IMR-90 (cell line): ENCODE results near the gene TCFL5. TPM values are rescaled to one million over a fixed set of nuclear protein-coding genes. Genes with fewer than 3 reads are reported as not detected.

Experiments
- ATAC-seq: fragments of 200-7000 bp; cut with Tn5 transposase; 2 replicates; pipeline ENCODE4 v1.9.1; 2020; ENCODE audit warnings: low read depth, mild to moderate bottlenecking, moderate library complexity
- BruUV-seq: library from RNA; stranded (reverse); fragments of 400-500 nt; replicated peaks from 2 replicates; lab custom pipeline; 2021; lab: Mats Ljungman, UMichigan
- CTCF ChIA-PET: fragments of 300-600 bp; formaldehyde crosslinking; extraction: SDS; loops from one replicate; lab custom pipeline; 2021; ENCODE audit warnings: antibody characterized with exemption; lab: Yijun Ruan, JAX
- POLR2A ChIA-PET: fragments of 300-600 bp; sonication (Branson Sonifier 250); formaldehyde crosslinking; loops from one replicate; lab custom pipeline; 2022; ENCODE audit warnings: antibody characterized with exemption; ENCODE audit not compliant: unreplicated experiment; lab: Charles Lee
- DNase-seq: peaks from one replicate; pipeline ENCODE4 v3.0.0; 2013
- H2AFZ ChIP-seq: replicated peaks from 2 replicates; pipeline ENCODE3; 2013; ENCODE audit warnings: low read length, mild to moderate bottlenecking; ENCODE audit not compliant: poor library complexity
- H2AK5ac ChIP-seq: 2 replicates; pipeline ENCODE4 v1.6.1; 2013; ENCODE audit warnings: low read depth, low read length, inconsistent platforms
- H2AK9ac ChIP-seq: replicated peaks from 2 replicates; pipeline ENCODE3; 2013; ENCODE audit warnings: mild to moderate bottlenecking, low read depth, low read length, moderate library complexity; ENCODE audit not compliant: poor library complexity
- H2BK120ac ChIP-seq: 2 replicates; pipeline ENCODE4 v1.6.1; 2013; ENCODE audit warnings: low read depth, low read length, inconsistent platforms
- H2BK15ac ChIP-seq: 3 replicates; pipeline ENCODE4 v1.6.1; 2013; ENCODE audit warnings: low read depth, low read length, inconsistent platforms
- H2BK20ac ChIP-seq: 2 replicates; pipeline ENCODE4 v1.6.1; 2013; ENCODE audit warnings: low read depth, mild to moderate bottlenecking, inconsistent platforms, low read length, moderate library complexity
- H2BK5ac ChIP-seq: 2 replicates; pipeline ENCODE4 v1.6.1; 2013; ENCODE audit warnings: mild to moderate bottlenecking, low read depth, low read length, inconsistent platforms; ENCODE audit not compliant: poor library complexity, severe bottlenecking
- H3K14ac ChIP-seq: replicated peaks from 2 replicates; pipeline ENCODE4 v1.6.1; 2013; ENCODE audit warnings: low read depth, low read length, inconsistent platforms
- H3K18ac ChIP-seq: 2 replicates; pipeline ENCODE4 v1.6.1; 2013; ENCODE audit warnings: low read depth, low read length, control low read depth
- H3K23ac ChIP-seq: 2 replicates; pipeline ENCODE4 v1.6.1; 2013; ENCODE audit warnings: low read depth, low read length, inconsistent platforms
- H3K27ac ChIP-seq: 2 replicates; pipeline ENCODE4 v1.5.1; 2013; ENCODE audit warnings: mild to moderate bottlenecking, control low read depth, low read length; ENCODE audit not compliant: insufficient read depth
- H3K27me3 ChIP-seq: 2 replicates; pipeline ENCODE4 v1.6.1; 2013; ENCODE audit warnings: low read length; ENCODE audit not compliant: control insufficient read depth, insufficient read depth
- H3K36me3 ChIP-seq: 2 replicates; pipeline ENCODE4 v1.6.1; 2013; ENCODE audit warnings: low read length, mixed read lengths; ENCODE audit not compliant: control insufficient read depth, insufficient read depth
- H3K4ac ChIP-seq: 2 replicates; pipeline ENCODE4 v1.6.1; 2013; ENCODE audit warnings: low read depth, low read length, inconsistent platforms
- H3K4me1 ChIP-seq: 2 replicates; pipeline ENCODE4 v1.6.1; 2013; ENCODE audit warnings: low read length, mixed read lengths; ENCODE audit not compliant: control insufficient read depth, insufficient read depth
- H3K4me2 ChIP-seq: 2 replicates; pipeline ENCODE4 v1.6.1; 2013; ENCODE audit warnings: low read depth, mild to moderate bottlenecking, control low read depth, low read length, moderate library complexity
- H3K4me3 ChIP-seq: 2 replicates; pipeline ENCODE4 v1.5.1; 2013; ENCODE audit warnings: low read depth, mild to moderate bottlenecking, control low read depth, low read length, moderate library complexity; ENCODE audit not compliant: insufficient read depth
- H3K56ac ChIP-seq: 2 replicates; pipeline ENCODE4 v1.6.1; 2013; ENCODE audit warnings: low read length, inconsistent platforms; ENCODE audit not compliant: insufficient read depth; ENCODE audit errors: extremely low read depth
- H3K79me1 ChIP-seq, 2 experiments: 2 replicates each; pipeline ENCODE4 v1.6.1; 2013; ENCODE audit warnings: low read length in 2 of 2, inconsistent platforms in 1 of 2, low read depth in 1 of 2
- H3K9ac ChIP-seq: 2 replicates; pipeline ENCODE4 v1.6.1; 2013; ENCODE audit warnings: low read depth, low read length, control low read depth
- H3K9me1 ChIP-seq: 2 replicates; pipeline ENCODE4 v1.6.1; 2013; ENCODE audit warnings: low read length, inconsistent platforms; ENCODE audit not compliant: insufficient read depth
- H3K9me3 ChIP-seq: 2 replicates; pipeline ENCODE4 v1.6.1; 2013; ENCODE audit warnings: low read length; ENCODE audit not compliant: control insufficient read depth, insufficient read depth
- H4K20me1 ChIP-seq: 2 replicates; pipeline ENCODE4 v1.6.1; 2013; ENCODE audit warnings: low read length, inconsistent platforms; ENCODE audit not compliant: insufficient read depth
- H4K5ac ChIP-seq: 2 replicates; pipeline ENCODE4 v1.6.1; 2013; ENCODE audit warnings: mild to moderate bottlenecking, low read depth, low read length, control low read depth
- H4K8ac ChIP-seq, 2 experiments: 2 replicates each; pipeline ENCODE4 v1.6.1; 2013; ENCODE audit warnings: low read depth in 2 of 2, low read length in 2 of 2, control low read depth in 1 of 2, inconsistent platforms in 1 of 2
- H4K91ac ChIP-seq: 2 replicates; pipeline ENCODE4 v1.6.1; 2013; ENCODE audit warnings: low read depth, low read length, inconsistent platforms; ENCODE audit not compliant: insufficient read depth
- CEBPB ChIP-seq: IDR thresholded peaks from 2 replicates; pipeline ENCODE4 v1.6.1; 2012; ENCODE audit warnings: low read depth, low read length, improper control_type of control experiment
- MAFK ChIP-seq: IDR thresholded peaks from 2 replicates; pipeline ENCODE4 v1.6.1; 2012; ENCODE audit warnings: low read depth, low read length, improper control_type of control experiment
- NFE2L2 ChIP-seq: fragments of 150-350 bp; IDR thresholded peaks from 2 replicates; pipeline ENCODE4 v1.6.1; 2016; ENCODE audit warnings: low read depth, mild to moderate bottlenecking, low read length
- POLR2A ChIP-seq: IDR thresholded peaks from 2 replicates; pipeline ENCODE4 v1.6.1; 2012; ENCODE audit warnings: mild to moderate bottlenecking, low read depth, low read length
- RAD21 ChIP-seq: IDR thresholded peaks from 2 replicates; pipeline ENCODE4 v1.6.1; 2012; ENCODE audit warnings: low read length, improper control_type of control experiment
- RCOR1 ChIP-seq: IDR thresholded peaks from 2 replicates; pipeline ENCODE4 v1.6.1; 2012; ENCODE audit warnings: mild to moderate bottlenecking, low read length, improper control_type of control experiment; ENCODE audit not compliant: insufficient replicate concordance
- USF2 ChIP-seq: fragments of 150-350 bp; IDR thresholded peaks from 2 replicates; pipeline ENCODE4 v1.6.1; 2017; ENCODE audit warnings: mild to moderate bottlenecking, antibody characterized with exemption, low read length, low read depth
- WGBS, 2 experiments: methylation state at CpG; one replicate each; pipeline versions ENCODE4 v1.1.5 to v1.1.7; 2013; ENCODE audit warnings: missing lambda C conversion rate in 2 of 2; ENCODE audit not compliant: insufficient read length in 1 of 2; ENCODE audit errors: extremely low coverage in 2 of 2; 5-methylcytosine and 5-hydroxymethylcytosine counted together
- dilution Hi-C: fragments of 300-500 bp; cut with HindIII; formaldehyde crosslinking; loops from one replicate; pipeline ENCODE4 v1.14.3; 2018; ENCODE audit warnings: low sequenced_read_pairs; ENCODE audit not compliant: unreplicated experiment
- in situ Hi-C: fragments of 300-500 bp; cut with MboI; formaldehyde crosslinking; loops from 3 replicates; pipeline ENCODE4 v1.14.3; 2019; ENCODE audit warnings: low sequenced_read_pairs, inconsistent platforms, mixed read lengths
- intact Hi-C: fragments of 100-400 bp; cut with micrococcal nuclease; formaldehyde crosslinking; loops from 2 replicates; pipeline ENCODE4 v1.10.0; 2022
- polyA plus RNA-seq, 3 experiments: library from polyadenylated mRNA; depleted of rRNA; stranded (reverse); fragments of >200 nt; gene quantifications; 2 replicates each; pipeline ENCODE4 v1.2.3, GENCODE V29; 2012; ENCODE audit warnings: low replicate concordance in 1 of 3
- total RNA-seq: library from RNA; depleted of rRNA; stranded (reverse); fragments of >200 nt; gene quantifications from 2 replicates; pipeline ENCODE4 v1.2.3, GENCODE V29; 2012

Gene TCFL5
- total and polyA plus RNA-seq, 2 of the 4 experiments (the other 2 are of a cell fraction): 6.0 to 8.2 TPM

- no peak overlapping the region for H2BK5ac ChIP-seq
- H2BK20ac ChIP-seq: no peak overlapping the region
- TF ChIP-seq USF2 (no peak), RCOR1 (no peak), CEBPB (peak; percentile 82), NFE2L2 (no peak), RAD21 (no peak), POLR2A (no peak), MAFK (no peak)
- H4K91ac ChIP-seq: no peak overlapping the region
- no peak overlapping the region for H3K4me3 ChIP-seq
- no peak overlapping the region for H3K18ac ChIP-seq
- H2AK9ac ChIP-seq: peak overlapping the region; percentile 23
- H3K4ac ChIP-seq: no peak overlapping the region
- H3K23ac ChIP-seq: no peak overlapping the region
- ChIA-PET CTCF (interaction anchor here (1.7 kb wide), 1 partner anchor 10 kb away, joined by 12 read pairs; no protein-coding TSS in a partner anchor), POLR2A (no interaction called here)
- no TSS peak for BruUV-seq
- no peak overlapping the region for H3K9ac ChIP-seq
- H2AFZ ChIP-seq: no peak overlapping the region
- no peak for ATAC-seq
- H3K4me2 ChIP-seq: no peak overlapping the region
- no peak for DNase-seq
- peaks cover 46% of the 10 kb centered on the region for H3K36me3 ChIP-seq
- H2BK15ac ChIP-seq: no peak overlapping the region
- no peaks in the 10 kb centered on the region for H3K9me3 ChIP-seq
- H3K56ac ChIP-seq: no peak overlapping the region
- H2AK5ac ChIP-seq: no peak overlapping the region; the same call in 1 of the 2 replicates
- peaks cover 0 to 25% of the 10 kb centered on the region in 2 experiments; a peak in 2 of 4 replicates for H3K79me1 ChIP-seq
- no peaks in the 10 kb centered on the region for H3K27me3 ChIP-seq
- intact Hi-C loops (no loop called here), in situ Hi-C loops (no loop called here), dilution Hi-C loops (no loop called here)
- peaks cover 11% of the 10 kb centered on the region for H3K9me1 ChIP-seq
- peaks cover 20% of the 10 kb centered on the region for H4K20me1 ChIP-seq
- WGBS, 2 experiments: 89% methylated on average over 10 of the region's 23 CpGs; no CpG with 5 or more reads in 1 of the 2 experiments
- no peak overlapping the region for H4K5ac ChIP-seq
- no peak overlapping the region for H3K14ac ChIP-seq
- no peak overlapping the region for H2BK120ac ChIP-seq
- H3K4me1 ChIP-seq: peaks cover 11% of the 10 kb centered on the region
- H3K27ac ChIP-seq: no peak overlapping the region
- H4K8ac ChIP-seq: no peak overlapping the region
Measured at GRCh38 chr20:62885896-62886708, 24.5 kb upstream of the TCFL5 start.
